Stimulated activated CD8-positive, alpha-beta memory T cell treated with anti-CD3 and anti-CD28 coated beads, Interleukin-12 subunit alpha, Interleukin-12 subunit beta, amount 100 ng/mL, for 24 hours (primary cell): ENCODE data around the gene TNS2.
A peak's percentile ranks its signal among the peaks of the same experiment; 100 is the strongest.

Experiments
- DNase-seq: peaks from one replicate; pipeline ENCODE4 v3.0.0-alpha.2; 2020; ENCODE audit errors: extremely low read depth

TNS2 gene

DNA sequence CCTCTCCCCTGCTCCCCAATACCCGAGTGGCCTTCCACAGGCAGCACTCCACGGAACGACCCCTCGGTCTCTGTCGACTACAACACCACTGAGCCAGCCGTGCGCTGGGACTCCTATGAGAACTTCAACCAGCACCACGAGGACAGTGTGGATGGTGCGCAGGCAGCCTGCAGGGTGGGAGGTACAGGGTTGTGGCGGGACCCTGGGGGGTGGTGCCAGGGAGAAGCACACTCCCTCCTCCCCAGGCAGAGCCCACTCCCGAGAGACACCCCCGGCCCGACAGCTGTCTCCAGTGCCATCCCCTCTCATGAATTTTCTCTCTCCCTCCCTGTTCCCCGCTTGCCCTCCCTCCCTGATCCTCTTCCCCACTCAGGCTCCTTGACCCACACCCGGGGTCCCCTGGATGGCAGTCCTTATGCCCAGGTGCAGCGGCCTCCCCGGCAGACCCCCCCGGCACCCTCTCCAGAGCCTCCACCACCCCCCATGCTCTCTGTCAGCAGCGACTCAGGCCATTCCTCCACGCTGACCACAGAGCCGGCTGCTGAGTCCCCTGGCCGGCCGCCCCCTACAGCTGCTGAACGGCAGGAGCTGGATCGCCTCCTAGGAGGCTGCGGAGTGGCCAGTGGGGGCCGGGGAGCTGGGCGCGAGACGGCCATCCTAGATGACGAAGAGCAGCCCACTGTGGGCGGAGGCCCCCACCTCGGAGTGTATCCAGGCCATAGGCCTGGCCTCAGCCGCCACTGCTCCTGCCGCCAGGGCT is 9.0 kb downstream of the TNS2 start:
- DNase-seq, result no peak

GRCh38 chr12:53059434-53060063 is 9.7 kb downstream of the TNS2 start:
- DNase-seq, result no peak

DNA sequence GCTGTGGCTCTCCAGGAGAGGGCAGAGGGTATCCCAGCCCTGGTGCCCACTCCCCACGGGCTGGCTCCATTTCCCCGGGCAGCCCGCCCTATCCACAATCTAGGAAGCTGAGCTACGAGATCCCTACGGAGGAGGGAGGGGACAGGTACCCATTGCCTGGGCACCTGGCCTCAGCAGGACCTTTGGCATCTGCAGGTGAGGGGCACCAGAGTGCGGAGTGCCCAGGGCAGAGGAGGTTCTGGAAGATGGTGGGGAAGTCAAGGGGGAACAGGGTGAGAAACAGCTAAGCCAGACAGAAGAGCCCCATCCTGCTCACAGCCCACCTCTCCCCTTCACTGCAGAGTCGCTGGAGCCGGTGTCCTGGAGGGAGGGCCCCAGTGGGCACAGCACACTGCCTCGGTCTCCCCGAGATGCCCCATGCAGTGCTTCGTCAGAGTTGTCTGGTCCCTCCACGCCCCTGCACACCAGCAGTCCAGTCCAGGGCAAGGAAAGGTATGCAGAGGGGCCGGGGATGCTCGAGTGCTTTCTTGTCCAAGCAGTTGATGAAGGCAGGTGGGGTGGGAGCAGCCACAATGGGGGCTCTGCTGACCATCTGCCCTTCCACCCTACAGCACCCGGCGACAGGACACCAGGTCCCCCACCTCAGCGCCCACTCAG is 10.3 kb downstream of the TNS2 start:
- DNase-seq, result no peak

DNA sequence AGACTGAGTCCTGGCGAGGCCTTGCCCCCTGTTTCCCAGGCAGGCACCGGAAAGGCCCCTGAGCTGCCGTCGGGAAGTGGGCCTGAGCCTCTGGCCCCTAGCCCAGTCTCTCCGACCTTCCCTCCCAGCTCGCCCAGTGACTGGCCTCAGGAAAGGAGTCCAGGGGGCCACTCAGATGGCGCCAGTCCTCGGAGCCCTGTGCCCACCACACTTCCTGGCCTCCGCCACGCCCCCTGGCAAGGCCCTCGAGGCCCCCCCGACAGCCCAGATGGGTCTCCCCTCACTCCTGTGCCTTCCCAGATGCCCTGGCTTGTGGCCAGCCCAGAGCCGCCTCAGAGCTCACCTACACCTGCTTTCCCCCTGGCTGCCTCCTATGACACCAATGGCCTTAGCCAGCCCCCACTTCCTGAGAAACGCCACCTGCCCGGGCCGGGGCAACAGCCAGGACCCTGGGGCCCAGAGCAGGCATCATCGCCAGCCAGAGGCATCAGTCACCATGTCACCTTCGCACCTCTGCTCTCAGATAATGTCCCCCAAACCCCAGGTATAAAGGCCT is 10.9 kb downstream of the TNS2 start:
- no peak for DNase-seq

DNA sequence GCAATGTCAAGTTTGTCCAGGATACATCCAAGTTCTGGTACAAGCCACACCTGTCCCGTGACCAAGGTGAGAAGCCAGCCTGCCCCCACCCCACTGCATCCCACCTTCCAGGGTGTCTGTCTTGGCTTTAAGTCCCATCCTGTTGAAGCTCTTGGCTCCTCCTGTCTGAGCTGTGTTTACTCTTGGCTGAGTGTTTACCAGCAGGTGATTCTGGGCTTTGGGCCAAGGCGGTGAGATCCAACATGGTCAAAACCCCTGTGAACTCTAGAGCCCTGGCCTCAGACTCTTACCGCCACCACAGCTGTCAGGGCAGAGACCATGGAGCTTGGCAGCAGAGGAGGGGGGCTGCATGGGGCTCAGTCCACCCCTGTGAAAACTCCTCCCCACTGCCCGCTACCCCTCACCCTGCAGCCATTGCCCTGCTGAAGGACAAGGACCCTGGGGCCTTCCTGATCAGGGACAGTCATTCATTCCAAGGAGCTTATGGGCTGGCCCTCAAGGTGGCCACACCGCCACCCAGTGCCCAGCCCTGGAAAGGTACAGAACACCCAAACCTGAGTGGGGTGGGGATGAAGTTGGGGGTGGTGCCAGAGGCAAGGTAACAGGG is 11.6 kb downstream of the TNS2 start:
- no peak for DNase-seq

DNA sequence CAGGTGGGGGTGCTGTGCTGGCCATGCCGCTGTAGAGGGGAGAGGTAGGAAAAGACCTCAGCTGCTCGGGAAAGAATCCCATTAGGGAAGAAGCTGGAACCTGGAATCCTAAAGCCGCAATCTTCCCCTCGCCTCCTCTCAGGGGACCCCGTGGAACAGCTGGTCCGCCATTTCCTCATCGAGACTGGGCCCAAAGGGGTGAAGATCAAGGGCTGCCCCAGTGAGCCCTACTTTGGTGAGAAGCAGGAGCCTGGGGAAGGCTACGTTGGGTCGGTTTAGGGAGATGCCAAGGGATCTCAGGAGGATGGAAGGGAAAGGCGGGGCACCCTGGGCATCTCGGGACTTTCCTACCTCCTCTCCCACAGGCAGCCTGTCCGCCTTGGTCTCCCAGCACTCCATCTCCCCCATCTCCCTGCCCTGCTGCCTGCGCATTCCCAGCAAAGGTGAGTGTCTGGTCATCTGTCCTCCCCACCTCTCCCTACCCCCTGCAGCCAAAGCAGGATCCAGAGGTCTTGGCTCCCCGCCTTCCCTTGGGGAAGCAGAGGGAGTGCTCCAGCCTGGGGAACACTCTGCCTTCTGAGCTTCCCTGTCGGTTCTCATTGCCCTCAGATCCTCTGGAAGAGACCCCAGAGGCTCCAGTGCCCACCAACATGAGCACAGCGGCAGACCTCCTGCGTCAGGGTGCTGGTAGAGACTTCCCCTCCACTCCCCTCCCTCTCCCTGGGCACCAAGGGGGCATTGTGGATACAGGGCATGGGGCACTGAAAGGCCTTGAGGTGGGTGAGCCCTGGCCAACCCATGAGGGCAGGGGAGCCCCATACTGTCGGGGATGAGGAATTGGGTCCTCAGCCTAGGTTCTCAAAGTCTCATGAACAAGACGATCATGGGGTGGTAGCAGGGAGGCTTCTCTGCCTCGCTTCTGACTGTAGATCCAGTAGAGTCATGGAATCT is 12.4 kb downstream of the TNS2 start:
- no peak for DNase-seq

GRCh38 chr12:53062977-53063707 is 13.3 kb downstream of the TNS2 start:
- no peak for DNase-seq

- no peak for DNase-seq
These were observed 14.1 kb downstream of the TNS2 start for GRCh38 chr12:53063708-53064612.

GRCh38 chr12:53064613-53065436 is 15.0 kb downstream of the TNS2 start:
- no peak for DNase-seq

- no peak for DNase-seq
These were observed 15.6 kb downstream of the TNS2 start for GRCh38 chr12:53065470-53065869.

DNA sequence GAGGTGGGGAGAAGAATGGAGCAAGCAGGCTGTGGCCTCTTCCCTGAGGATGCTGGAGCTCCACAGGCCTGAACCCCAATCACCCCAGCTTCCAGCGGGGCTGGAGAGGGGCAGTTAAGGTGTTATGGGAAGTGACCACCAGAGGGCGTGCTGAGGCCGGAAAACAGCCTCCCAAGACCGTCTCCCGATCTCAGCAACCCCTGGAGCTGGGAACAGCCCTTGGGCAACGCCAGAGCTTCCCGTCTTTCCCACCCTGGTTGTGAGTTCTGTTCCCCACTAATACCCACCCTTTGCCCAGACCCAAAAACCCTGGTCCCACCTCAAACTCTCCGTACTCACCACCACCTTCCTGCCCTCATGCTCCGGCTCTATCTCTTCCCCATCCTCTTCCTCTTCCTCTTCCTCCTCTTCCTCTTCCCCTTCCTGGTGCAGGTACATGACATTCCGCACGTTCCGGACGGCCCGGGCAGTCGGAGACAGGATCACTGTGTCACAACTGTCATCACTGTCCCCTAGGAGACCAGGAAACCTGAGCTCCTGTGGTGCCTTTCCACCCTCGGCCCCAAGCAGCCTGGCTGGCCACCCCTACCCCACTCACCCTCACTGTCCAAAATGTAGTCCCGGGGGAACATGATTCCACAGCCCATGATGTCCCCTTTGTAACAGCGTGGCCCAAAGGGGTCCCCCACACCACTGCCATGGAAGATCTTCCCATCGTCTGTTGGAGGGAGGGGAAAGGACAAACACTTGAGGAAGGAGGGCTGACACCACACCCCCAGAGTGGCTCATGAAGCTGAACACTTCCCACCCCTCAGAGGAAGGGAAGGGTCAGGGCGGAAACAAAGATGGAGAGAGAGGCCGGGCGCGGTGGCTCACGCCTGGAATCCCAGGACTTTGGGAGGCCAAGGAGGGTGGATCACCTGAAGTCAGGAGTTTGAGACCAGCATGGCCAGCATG is 16.4 kb downstream of the TNS2 start:
- DNase-seq, result peak; percentile 25

GRCh38 chr12:53067074-53067992 is 17.5 kb downstream of the TNS2 start:
- DNase-seq, result no peak

DNA sequence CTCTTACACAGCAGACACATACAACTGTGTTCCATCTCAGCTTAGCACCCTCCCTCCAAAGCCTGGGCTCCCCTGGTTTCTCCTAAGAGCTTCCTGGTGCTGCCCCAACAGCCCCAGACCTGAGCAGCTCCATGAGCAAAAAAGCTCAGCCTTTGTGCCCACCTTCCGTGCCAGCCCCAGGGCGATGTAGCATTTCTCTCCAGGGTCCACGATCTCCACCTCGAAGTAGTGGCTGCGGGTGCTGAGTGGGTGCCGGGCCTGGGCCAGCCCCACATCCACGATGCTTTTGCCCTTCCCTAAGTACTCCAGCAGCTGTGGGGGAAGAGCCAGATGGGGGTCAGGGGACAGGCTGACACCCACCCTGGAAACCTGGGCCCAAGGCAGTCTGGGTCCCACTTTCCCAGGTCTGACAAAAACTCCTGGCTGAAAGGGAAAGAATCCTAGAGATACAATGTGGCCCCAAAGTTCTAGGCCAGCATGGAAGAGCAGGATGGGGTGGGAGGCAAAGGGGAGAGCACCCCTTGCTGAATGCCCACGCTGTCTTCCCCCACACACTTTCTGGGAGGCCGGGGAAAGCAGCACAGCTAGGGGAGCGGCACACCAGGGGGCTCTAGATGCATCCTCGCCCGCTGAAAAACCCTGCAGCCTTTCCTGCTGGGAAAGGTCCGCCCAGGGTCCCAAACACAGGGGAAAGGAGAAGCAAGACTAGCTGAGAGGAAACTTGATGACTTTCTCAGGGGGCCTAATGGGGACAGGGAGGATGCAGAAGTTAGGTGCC is 18.3 kb downstream of the TNS2 start:
- no peak for DNase-seq

DNA sequence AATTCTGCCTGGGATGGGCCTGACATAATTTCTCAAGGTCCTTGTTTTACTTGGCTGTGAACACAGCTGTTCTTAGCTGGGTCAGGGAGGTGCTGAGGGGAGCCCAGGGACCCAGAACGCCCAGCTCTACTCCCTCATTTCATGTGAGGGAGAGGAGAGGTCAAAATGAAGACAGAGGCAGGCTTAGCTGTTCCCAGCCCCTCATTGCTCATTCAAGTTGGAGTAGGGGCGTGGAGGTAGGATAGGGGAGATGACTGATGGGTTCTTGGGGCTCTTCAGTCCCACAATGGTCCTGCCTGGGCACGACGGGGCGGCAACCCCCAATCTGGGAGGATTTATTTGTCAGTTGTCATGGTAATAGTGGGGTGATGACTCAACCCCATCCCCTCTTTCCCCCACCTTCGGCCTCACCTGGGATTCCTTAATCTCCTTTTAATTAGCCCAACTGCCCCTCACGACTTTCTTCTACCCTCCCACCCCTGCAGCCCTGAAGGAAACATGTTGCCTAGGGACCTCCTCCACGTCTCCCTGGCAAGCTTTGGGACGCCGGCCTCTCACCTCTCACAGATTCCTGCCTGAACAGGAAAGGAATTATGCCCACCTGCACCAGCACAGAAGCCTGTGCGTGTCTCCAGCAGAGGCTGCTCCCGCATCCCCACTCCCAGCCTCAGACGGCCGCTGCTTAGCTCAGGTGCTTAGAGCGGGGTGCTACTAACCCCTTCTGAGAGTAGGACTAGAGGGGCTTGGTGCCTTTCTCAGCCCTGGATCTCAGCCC is 19.1 kb downstream of the TNS2 start:
- DNase-seq, result no peak
